ENCODE results near the gene MBLAC1. TPM values are rescaled to one million over a fixed set of nuclear protein-coding genes. Genes with fewer than 3 reads are reported as not detected.

Gene MBLAC1
- total and polyA plus RNA-seq, 2 of the 4 experiments (the other 2 are of a cell fraction): 0.72 to 1.4 TPM

DNA sequence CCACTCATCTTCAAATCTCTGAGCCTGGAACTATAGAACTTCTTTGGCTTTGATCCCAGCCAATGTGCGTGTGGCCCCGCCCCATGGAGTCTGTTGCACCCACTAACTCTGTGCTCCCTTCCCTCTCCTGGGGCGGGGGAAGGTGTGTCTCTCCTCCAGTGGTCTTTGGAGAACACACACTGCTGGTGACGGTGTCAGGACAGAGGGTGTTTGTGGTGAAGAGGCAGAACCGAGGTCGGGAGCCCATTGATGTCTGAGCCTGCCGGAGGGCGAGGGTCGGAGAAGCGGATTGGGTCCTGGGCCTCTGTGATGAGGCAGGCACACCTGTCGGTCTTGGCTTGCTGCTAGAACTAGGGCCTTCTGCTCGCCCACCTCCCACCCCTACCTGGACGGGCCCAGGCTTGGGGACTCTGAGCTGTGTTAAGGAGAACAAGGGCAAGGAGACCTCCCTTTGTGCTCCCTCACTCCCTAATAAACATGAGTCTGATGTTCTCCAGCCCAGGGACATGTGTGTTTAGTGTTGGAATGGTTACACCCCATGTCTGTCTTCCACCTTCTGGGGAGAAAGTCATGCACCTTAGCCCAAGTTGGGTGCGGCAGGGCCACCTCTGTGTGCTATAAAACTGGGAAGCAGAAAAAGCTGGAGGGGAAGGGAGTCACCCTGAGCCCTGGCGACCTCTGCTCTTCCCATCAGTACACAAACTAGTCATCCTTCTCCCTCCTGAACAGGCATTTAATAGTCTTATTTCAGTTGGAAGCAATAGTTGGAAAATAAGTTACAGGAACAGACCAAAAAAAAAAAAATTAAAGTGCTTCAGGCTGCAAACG lies 27.2 kb downstream of the MBLAC1 start:
- Histone ChIP-seq H3K9me3 (ENCODE audit: control insufficient read depth, insufficient read depth, low read length) (no peaks in the 10 kb centered on the region), H3K4ac (ENCODE audit: low read depth, low read length) (no peak overlapping the region)
- POLR2A ChIA-PET (ENCODE audit: unreplicated experiment): interaction anchor here (0.6 kb wide), 1 partner anchor 67 kb away, joined by 3 read pairs; no protein-coding TSS in a partner anchor

More for the DNA sequence above, 27.2 kb downstream of the MBLAC1 start:
- Histone ChIP-seq H4K5ac (ENCODE audit: low read depth, low read length) (no peak overlapping the region), H3K79me1 (ENCODE audit: low read depth in 1 of 2, low read length in 2 of 2) (peaks cover 32 to 77% of the 10 kb centered on the region in 2 experiments), H3K23ac (ENCODE audit: low read depth, low read length) (no peak overlapping the region), H3K27ac (ENCODE audit: insufficient read depth, low read length) (no peak overlapping the region), H2AK5ac (ENCODE audit: low read depth, low read length) (no peak overlapping the region), H3K9ac (ENCODE audit: low read depth, low read length) (no peak overlapping the region), H3K4me1 (ENCODE audit: control insufficient read depth, insufficient read depth, low read length) (peaks cover 6% of the 10 kb centered on the region), H3K27me3 (ENCODE audit: control insufficient read depth, insufficient read depth, low read length) (no peaks in the 10 kb centered on the region), H2BK15ac (ENCODE audit: low read depth, low read length) (no peak overlapping the region), H3K36me3 (ENCODE audit: control insufficient read depth, insufficient read depth, low read length) (peaks cover 42% of the 10 kb centered on the region), H4K8ac (ENCODE audit: low read depth in 2 of 2, low read length in 2 of 2) (no peak overlapping the region), H4K20me1 (ENCODE audit: insufficient read depth, low read length) (peaks cover 23% of the 10 kb centered on the region), H2BK120ac (ENCODE audit: low read depth, low read length) (no peak overlapping the region), H2AK9ac (replicated peaks; ENCODE audit: low read depth, low read length, poor library complexity) (peak overlapping the region; percentile 42), H2BK20ac (ENCODE audit: low read depth, low read length) (no peak overlapping the region), H3K18ac (ENCODE audit: low read depth, low read length) (no peak overlapping the region), H2BK5ac (ENCODE audit: low read depth, low read length, poor library complexity, severe bottlenecking) (no peak overlapping the region), H3K14ac (replicated peaks; ENCODE audit: low read depth, low read length) (no peak overlapping the region), H3K4me3 (ENCODE audit: insufficient read depth, low read depth, low read length) (no peak overlapping the region), H2AFZ (replicated peaks; ENCODE audit: low read length, poor library complexity) (no peak overlapping the region), H4K91ac (ENCODE audit: insufficient read depth, low read depth, low read length) (no peak overlapping the region), H3K56ac (ENCODE audit: extremely low read depth, insufficient read depth, low read length) (no peak overlapping the region), H3K4me2 (ENCODE audit: low read depth, low read length) (no peak overlapping the region), H3K9me1 (ENCODE audit: insufficient read depth, low read length) (no peaks in the 10 kb centered on the region)
- DNase-seq (no peak), ATAC-seq (ENCODE audit: low read depth) (no peak)
- dilution Hi-C loops (cut with HindIII; ENCODE audit: low sequenced_read_pairs, unreplicated experiment): no loop called here
- in situ Hi-C loops (cut with MboI; ENCODE audit: low sequenced_read_pairs): no loop called here
- CTCF ChIA-PET: no interaction called here
- TF ChIP-seq MAZ (IDR thresholded peaks at IDR 0.05; ENCODE audit: borderline replicate concordance, low read depth, low read length) (no peak), RCOR1 (IDR thresholded peaks at IDR 0.05; ENCODE audit: insufficient replicate concordance, low read length) (no peak)
- WGBS, 2 experiments (ENCODE audit: extremely low coverage in 2 of 2, insufficient read length in 1 of 2): 100% methylated on average over 1 of the region's 16 CpGs; no CpG with 5 or more reads in 1 of the 2 experiments
- intact Hi-C loops (cut with micrococcal nuclease): no loop called here
- BruUV-seq (replicated peaks): no TSS peak
